HG02763 (cell line): Measurements from ENCODE around the gene GLIS2.

ENCODE experiments used
- ATAC-seq: cut with Tn5 transposase; IDR thresholded peaks from one replicate; pipeline ENCODE4 v1.9.1; 2021; ENCODE audit warnings: mild to moderate bottlenecking, moderate library complexity; ENCODE audit not compliant: unreplicated experiment

The GLIS2 gene

DNA sequence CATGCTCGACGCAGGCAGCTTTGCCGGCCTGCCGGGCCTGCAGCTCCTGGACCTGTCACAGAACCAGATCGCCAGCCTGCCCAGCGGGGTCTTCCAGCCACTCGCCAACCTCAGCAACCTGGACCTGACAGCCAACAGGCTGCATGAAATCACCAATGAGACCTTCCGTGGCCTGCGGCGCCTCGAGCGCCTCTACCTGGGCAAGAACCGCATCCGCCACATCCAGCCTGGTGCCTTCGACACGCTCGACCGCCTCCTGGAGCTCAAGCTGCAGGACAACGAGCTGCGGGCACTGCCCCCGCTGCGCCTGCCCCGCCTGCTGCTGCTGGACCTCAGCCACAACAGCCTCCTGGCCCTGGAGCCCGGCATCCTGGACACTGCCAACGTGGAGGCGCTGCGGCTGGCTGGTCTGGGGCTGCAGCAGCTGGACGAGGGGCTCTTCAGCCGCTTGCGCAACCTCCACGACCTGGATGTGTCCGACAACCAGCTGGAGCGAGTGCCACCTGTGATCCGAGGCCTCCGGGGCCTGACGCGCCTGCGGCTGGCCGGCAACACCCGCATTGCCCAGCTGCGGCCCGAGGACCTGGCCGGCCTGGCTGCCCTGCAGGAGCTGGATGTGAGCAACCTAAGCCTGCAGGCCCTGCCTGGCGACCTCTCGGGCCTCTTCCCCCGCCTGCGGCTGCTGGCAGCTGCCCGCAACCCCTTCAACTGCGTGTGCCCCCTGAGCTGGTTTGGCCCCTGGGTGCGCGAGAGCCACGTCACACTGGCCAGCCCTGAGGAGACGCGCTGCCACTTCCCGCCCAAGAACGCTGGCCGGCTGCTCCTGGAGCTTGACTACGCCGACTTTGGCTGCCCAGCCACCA, 65.4 kb downstream of the GLIS2 start:
- ATAC-seq, result no peak

DNA sequence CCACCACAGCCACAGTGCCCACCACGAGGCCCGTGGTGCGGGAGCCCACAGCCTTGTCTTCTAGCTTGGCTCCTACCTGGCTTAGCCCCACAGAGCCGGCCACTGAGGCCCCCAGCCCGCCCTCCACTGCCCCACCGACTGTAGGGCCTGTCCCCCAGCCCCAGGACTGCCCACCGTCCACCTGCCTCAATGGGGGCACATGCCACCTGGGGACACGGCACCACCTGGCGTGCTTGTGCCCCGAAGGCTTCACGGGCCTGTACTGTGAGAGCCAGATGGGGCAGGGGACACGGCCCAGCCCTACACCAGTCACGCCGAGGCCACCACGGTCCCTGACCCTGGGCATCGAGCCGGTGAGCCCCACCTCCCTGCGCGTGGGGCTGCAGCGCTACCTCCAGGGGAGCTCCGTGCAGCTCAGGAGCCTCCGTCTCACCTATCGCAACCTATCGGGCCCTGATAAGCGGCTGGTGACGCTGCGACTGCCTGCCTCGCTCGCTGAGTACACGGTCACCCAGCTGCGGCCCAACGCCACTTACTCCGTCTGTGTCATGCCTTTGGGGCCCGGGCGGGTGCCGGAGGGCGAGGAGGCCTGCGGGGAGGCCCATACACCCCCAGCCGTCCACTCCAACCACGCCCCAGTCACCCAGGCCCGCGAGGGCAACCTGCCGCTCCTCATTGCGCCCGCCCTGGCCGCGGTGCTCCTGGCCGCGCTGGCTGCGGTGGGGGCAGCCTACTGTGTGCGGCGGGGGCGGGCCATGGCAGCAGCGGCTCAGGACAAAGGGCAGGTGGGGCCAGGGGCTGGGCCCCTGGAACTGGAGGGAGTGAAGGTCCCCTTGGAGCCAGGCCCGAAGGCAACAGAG, 66.3 kb downstream of the GLIS2 start:
- no peak for ATAC-seq

DNA sequence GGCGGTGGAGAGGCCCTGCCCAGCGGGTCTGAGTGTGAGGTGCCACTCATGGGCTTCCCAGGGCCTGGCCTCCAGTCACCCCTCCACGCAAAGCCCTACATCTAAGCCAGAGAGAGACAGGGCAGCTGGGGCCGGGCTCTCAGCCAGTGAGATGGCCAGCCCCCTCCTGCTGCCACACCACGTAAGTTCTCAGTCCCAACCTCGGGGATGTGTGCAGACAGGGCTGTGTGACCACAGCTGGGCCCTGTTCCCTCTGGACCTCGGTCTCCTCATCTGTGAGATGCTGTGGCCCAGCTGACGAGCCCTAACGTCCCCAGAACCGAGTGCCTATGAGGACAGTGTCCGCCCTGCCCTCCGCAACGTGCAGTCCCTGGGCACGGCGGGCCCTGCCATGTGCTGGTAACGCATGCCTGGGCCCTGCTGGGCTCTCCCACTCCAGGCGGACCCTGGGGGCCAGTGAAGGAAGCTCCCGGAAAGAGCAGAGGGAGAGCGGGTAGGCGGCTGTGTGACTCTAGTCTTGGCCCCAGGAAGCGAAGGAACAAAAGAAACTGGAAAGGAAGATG, 67.0 kb downstream of the GLIS2 start:
- no peak for ATAC-seq

DNA sequence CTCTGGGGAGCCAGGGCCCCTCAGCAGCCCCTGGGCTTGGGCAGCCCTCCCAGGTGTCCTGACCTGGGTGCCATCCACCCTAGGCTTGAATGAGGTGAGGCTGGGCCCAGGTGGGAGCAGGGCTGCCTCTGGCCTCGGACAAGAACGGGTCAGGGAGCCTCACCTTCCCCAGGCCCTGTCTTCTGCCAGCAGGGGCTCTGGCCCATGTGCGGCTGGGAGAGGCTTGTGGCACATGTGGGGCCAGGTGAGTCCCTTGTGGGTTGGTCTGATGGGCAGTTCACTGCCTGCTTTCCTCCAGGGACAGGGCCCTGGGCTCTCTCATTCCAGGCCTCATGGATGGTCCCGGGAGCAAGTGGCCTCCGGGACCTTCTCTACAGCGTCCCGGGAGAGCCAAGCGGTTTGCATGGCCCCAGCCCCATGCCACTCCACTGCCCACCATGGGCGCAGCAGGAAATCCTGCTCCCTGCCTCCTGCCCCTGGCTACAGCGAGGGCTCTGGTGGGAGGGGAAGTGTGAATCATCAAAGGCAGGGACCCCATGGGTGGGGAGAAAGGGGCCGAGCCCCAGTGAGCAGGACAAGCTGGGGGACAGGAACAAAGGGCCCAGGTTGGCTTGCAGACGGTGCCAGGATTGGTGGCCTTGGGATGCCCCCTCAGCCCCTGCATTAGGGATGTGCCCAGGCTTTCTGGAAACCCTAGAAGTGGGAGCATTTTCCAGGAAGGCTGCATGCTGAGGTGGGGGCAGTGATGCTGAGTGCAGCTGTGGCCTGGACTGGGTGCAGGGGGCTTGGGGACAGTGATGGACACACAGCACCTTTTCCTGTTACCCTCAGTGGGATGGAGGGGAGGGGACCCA, 68.0 kb downstream of the GLIS2 start:
- ATAC-seq, result no peak

DNA sequence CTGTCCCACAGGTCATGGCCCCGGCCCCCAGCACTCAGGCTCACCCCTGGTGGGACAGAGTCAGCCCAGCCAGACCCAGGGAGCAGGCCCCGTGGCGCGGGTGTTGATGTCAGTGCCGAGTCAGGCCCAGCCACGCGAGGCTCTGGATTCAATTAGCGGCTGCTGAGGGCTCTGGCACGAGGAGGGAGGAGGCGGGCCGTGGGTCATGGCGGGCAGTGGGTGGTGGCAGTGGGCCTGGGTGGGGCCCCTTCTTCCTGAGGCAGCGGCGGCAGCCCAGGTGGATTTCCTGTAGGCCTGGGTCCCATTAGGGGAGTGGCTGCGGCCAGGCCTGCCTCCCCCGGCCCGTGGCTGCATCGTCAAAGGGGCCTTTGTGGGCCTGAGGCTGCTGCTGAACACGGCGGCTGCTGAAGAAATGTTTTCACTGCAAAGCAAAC, 68.7 kb downstream of the GLIS2 start:
- no peak for ATAC-seq

DNA sequence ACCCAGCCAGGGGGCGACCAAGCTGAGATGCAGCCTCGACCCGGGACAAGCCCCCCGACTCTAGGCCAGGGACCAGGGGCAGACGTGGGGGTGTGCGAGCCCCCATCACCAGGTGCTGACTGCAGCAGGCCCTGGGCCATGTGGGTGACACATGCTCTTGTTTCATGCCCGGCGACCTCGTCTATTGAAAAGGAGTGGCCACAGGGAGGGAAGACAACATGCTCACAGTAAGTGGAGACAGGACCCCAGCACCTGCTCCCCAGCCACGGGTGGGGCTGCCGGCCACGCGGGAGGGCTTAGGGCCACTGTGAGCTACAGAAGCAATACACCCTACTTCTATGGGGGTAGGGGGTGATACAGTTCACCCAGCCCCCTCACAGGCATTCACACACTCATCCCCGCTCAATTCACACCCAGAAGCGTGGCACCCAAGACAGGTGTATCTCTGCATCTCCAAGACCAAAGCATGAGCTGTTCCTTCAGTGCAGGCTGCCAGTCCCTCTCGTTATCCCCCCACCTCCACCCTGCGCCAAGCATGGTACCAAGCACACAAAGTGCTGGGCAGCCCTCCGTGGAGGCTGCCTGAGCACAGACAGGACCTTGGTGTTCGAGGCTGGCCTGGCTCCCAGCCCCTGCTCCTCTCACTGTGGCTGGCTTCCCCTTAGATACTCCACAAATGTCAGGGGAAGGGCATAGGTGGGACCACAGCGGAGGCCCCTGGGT, 69.4 kb downstream of the GLIS2 start:
- ATAC-seq, result no peak

DNA sequence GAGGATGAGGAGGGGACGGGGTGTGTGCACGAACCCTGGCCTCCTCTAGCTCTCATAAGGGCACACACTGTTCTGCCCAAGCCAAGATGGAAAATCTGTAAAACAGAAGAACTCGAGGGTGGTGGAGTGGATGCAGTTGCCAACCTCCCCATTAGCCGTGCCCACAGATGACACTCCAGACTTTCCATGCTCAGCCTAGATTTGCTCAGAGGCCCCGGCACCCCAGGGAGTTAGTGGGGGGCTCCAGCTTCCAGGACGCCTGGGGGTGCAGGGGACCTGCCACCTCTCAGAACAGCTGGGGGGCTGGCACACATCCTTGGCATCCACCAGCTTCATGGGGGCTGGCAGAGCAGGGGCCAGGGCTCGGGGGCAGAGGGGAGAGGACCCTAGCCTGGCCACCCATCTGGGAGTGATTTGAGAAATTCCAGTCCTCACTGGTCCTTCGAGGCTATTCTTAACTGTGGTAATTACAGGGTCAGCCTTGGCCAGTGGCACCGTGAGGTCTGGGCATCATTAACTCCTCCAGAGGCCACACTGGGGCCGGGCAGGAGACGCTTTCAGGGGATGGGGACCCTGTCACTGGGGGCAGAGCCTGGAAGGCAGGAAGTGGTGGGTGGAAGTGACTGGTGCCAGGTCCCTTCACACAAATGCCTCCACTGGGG, 70.1 kb downstream of the GLIS2 start:
- ATAC-seq, result no peak

DNA sequence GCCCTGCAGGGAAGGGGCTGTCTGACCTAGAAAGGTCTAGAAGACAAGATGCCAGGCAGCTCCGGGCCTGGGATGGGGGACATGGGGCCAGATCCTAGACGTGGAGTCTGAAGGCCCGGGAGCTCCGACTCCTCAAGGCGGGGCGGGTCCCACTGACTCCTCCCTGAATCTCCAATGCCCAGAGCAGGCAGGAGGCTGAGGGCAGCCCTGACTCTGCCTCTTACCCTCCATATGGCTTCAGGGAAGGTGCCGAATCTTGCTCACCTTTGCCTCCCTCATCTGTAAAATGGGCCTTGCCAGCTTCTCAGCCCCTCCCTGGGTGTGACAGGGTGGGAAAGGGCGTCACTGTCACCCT, 70.6 kb downstream of the GLIS2 start:
- no peak for ATAC-seq

DNA sequence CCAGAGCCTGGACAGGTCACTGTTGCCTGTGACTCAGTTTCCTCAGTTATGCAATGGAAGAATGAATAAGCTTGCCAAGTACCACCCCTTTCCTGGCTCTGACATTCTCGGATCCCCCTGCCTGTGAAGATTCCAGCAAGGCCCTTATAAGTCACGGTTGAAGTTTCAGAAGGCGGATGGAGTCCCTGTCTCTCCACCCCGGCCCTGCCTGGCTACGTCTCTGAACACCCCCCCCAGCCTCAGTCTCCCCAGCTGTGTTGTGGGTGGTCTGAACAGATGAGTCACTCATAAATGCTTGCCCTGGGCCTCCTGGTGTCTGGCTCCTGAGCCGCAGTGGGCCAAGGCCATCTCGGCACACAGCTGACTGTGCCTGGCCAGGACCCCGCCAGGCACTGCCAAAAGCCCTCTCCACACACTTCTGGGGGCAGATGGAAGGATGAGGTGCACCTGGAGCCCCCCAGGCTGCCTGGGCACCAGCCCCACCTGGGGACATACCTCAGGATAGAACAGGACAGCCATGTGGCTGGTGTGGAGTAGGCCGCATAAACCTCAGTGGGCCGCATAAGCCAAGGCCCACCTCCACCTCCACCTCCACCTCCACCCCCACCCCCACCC, 71.2 kb downstream of the GLIS2 start:
- ATAC-seq, result no peak

DNA sequence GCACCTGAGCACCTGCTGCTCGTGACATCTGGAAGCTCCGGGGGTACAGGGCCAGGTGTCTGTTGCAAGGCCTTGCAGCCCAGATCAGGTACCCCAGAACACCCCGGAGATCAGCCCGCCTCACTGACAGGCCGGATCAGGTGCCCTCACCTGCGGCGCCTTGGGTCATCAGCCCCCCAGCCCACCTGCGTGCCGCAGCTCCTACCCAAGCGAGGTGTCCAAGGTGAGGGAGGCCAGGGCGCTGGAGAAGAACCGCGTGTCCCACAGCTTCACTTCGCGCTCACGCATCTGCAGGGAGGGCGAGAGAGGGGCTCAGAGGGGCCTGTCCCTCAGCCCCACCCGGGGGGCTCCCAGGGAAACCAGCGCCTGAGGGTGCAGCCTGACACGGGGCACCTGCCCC, 71.9 kb downstream of the GLIS2 start:
- no peak for ATAC-seq

DNA sequence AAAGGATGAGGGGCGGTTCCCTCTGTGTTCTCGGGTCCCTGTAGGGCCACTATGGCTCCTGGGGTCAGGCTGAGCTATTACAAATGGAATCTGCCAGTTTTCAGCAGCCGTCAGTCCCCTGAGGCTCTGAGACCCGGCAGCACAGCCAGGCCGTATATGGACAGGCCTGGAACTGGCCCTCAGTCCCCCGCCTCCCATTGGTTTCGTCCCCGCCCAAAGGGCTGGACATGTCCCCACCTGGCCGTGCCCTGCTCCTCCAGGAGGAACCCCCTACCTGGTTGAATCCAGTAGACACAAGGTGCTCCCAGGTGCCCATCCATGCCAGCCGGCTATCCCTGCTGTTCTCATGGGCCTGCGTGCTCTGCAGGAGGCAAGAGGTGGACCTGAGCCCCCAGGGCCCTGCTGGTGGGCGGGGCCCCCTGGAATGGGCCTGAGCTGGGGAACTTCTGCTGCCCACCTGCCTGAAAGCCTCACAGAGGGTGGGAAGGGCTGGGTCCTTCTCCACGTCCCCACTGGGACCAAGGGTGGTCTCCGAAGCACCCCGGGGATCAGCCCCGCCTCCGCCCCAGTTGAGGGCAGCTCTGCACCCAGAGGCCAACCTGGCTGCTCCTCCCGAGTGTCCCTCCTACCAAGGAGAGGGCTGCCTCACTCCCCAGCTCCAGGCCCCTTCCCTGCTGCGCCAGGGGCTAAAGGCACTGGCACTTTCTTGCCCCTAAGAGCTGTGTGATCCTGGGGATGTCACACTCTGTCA, 72.6 kb downstream of the GLIS2 start:
- ATAC-seq, result no peak
